Muscle of arm (tissue), 12 donors: ENCODE measurements around the gene TBC1D22A. TPM values are rescaled to one million over a fixed set of nuclear protein-coding genes. Genes with fewer than 3 reads are reported as not detected.

ENCODE experiments used
- DNase-seq: peaks from one replicate; pipeline ENCODE4 v3.0.0-alpha.2; 2013
- polyA plus RNA-seq, 12 donors: library from polyadenylated mRNA; unstranded; fragments of 120-200 nt; gene quantifications; one replicate each; pipeline ENCODE4 v1.2.1, GENCODE V29; 2013; ENCODE audit not compliant: insufficient read length in 12 of 12

Gene TBC1D22A
- polyA plus RNA-seq, 12 donors: 10.3 to 18.0 (median 13.1) TPM; not detected in 1

GRCh38 chr22:47176573-47177333 lies 414.3 kb downstream of the TBC1D22A start:
- no peak for DNase-seq

- no peak for DNase-seq
Measured at GRCh38 chr22:47177334-47177815, 414.9 kb downstream of the TBC1D22A start.

GRCh38 chr22:47178339-47178738 lies 415.9 kb downstream of the TBC1D22A start:
- DNase-seq: no peak

- DNase-seq: no peak
Measured at GRCh38 chr22:47180796-47181195, 418.3 kb downstream of the TBC1D22A start.

- no peak for DNase-seq
Measured at GRCh38 chr22:47187176-47187957, 424.9 kb downstream of the TBC1D22A start.

- no peak for DNase-seq
Measured at GRCh38 chr22:47188261-47189055, 426.0 kb downstream of the TBC1D22A start.

GRCh38 chr22:47189056-47189916 lies 426.8 kb downstream of the TBC1D22A start:
- no peak for DNase-seq

- DNase-seq: no peak
Measured at GRCh38 chr22:47190276-47190956, 428.0 kb downstream of the TBC1D22A start.

- DNase-seq: no peak
Measured at GRCh38 chr22:47190957-47191670, 428.7 kb downstream of the TBC1D22A start.

GRCh38 chr22:47191671-47192650 lies 429.5 kb downstream of the TBC1D22A start:
- no peak for DNase-seq

GRCh38 chr22:47192651-47193437 lies 430.4 kb downstream of the TBC1D22A start:
- no peak for DNase-seq

- no peak for DNase-seq
Measured at GRCh38 chr22:47193606-47194329, 431.3 kb downstream of the TBC1D22A start.

GRCh38 chr22:47194476-47195155 lies 432.2 kb downstream of the TBC1D22A start:
- no peak for DNase-seq

GRCh38 chr22:47195156-47195483 lies 432.7 kb downstream of the TBC1D22A start:
- DNase-seq: no peak

- DNase-seq: no peak
Measured at GRCh38 chr22:47195484-47196165, 433.2 kb downstream of the TBC1D22A start.
